ENCODE measurements around the gene CCDC15.

Gene CCDC15

GRCh38 chr11:125061281-125061680 is 107.3 kb downstream of the CCDC15 start:
- TF ChIP-seq BACH2 (CRISPR knock-in tag; IDR thresholded peaks at IDR 0.05; ENCODE audit: borderline replicate concordance) (no peak), ESRRG (CRISPR knock-in tag; IDR thresholded peaks at IDR 0.05) (no peak), ZNF70 (CRISPR knock-in tag; IDR thresholded peaks at IDR 0.05) (no peak), PATZ1 (CRISPR knock-in tag; IDR thresholded peaks at IDR 0.05; ENCODE audit: borderline replicate concordance) (no peak)
- no peak for ATAC-seq

- TF ChIP-seq BACH2 (CRISPR knock-in tag; IDR thresholded peaks at IDR 0.05; ENCODE audit: borderline replicate concordance), result no peak
- TF ChIP-seq ZFP3 (CRISPR knock-in tag; IDR thresholded peaks at IDR 0.05), result no peak
- no peak for TF ChIP-seq ESRRG (CRISPR knock-in tag; IDR thresholded peaks at IDR 0.05)
- no peak for TF ChIP-seq CREB5 (CRISPR knock-in tag; IDR thresholded peaks at IDR 0.05; ENCODE audit: low read depth)
- TF ChIP-seq TCF4 (CRISPR knock-in tag; IDR thresholded peaks at IDR 0.05; ENCODE audit: borderline replicate concordance), result no peak
- no peak for TF ChIP-seq ZNF70 (CRISPR knock-in tag; IDR thresholded peaks at IDR 0.05)
- TF ChIP-seq PATZ1 (CRISPR knock-in tag; IDR thresholded peaks at IDR 0.05; ENCODE audit: borderline replicate concordance), result peak; percentile 62; the same call in 1 of the 2 replicates
- no peak for TF ChIP-seq ISL1 (CRISPR knock-in tag; IDR thresholded peaks at IDR 0.05)
- ATAC-seq, result peak; percentile 7
Observed at GRCh38 chr11:125062218-125062930, 108.4 kb downstream of the CCDC15 start.

GRCh38 chr11:125062931-125063428 is 109.0 kb downstream of the CCDC15 start, which contains the start of gene SLC37A2:
SLC37A2 (plus strand) TSS chr11:125063305; CDS start chr11:125063368, 63 bp downstream.
- peak; percentile 97 for ATAC-seq
- no peak for TF ChIP-seq POU6F1 (CRISPR knock-in tag; IDR thresholded peaks at IDR 0.05; ENCODE audit: borderline replicate concordance, low read depth)
- no peak for TF ChIP-seq ZFP30 (CRISPR knock-in tag; IDR thresholded peaks at IDR 0.05)

GRCh38 chr11:125063429-125064043 is 109.5 kb downstream of the CCDC15 start:
- TF ChIP-seq BACH2 (CRISPR knock-in tag; IDR thresholded peaks at IDR 0.05; ENCODE audit: borderline replicate concordance) (no peak), PATZ1 (CRISPR knock-in tag; IDR thresholded peaks at IDR 0.05; ENCODE audit: borderline replicate concordance) (no peak)
- ATAC-seq, result no peak

- no peak for ATAC-seq
- TF ChIP-seq ZNF70 (CRISPR knock-in tag; IDR thresholded peaks at IDR 0.05) (no peak), SNAI2 (CRISPR knock-in tag; IDR thresholded peaks at IDR 0.05) (no peak), GLIS3 (CRISPR knock-in tag; IDR thresholded peaks at IDR 0.05) (no peak), ZFP30 (CRISPR knock-in tag; IDR thresholded peaks at IDR 0.05) (no peak), OSR1 (CRISPR knock-in tag; IDR thresholded peaks at IDR 0.05) (no peak)
Observed at GRCh38 chr11:125064070-125064469, 110.1 kb downstream of the CCDC15 start.

Measured in SK-N-SH treated with all-trans-retinoic acid at 6 μM for 48 hours (cell line).